ENCODE data around the gene ZNF33B. TPM values are rescaled to one million over a fixed set of nuclear protein-coding genes. Genes with fewer than 3 reads are reported as not detected.

ZNF33B gene
- total and polyA plus RNA-seq, 12 donors: 3.4 to 19.3 (median 13.4) TPM

DNA sequence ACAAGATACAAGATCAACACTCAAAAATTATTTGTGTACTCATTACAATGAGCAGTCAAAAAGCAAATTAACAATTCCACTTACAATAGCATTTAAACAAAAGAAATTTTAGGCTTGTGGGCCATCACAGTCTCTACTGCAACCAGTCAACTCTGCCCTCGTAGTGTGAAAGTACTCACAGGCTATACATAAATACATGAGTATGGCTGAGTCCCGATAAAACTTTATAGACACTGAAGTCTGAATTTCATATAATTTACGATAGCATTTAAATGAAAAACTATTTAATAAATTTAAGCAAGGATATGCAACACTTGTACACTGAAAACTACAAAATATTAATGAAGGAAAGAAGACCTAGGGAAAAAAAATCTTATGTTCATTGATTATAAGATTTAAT, 90.1 kb downstream of the ZNF33B start:
- Histone ChIP-seq H3K9me3 (peaks cover 0 to 44% (median 5%) of the 10 kb centered on the region in 11 donors), H3K27ac (no peak overlapping the region), H3K4me3 (no peak overlapping the region), H3K4me1 (peaks cover 0 to 21% (median 15%) of the 10 kb centered on the region in 9 donors), H3K36me3 (peaks cover 0 to 28% (median 0%) of the 10 kb centered on the region in 9 donors), H3K27me3 (no peaks in the 10 kb centered on the region)
- TF ChIP-seq, protein P1, sequence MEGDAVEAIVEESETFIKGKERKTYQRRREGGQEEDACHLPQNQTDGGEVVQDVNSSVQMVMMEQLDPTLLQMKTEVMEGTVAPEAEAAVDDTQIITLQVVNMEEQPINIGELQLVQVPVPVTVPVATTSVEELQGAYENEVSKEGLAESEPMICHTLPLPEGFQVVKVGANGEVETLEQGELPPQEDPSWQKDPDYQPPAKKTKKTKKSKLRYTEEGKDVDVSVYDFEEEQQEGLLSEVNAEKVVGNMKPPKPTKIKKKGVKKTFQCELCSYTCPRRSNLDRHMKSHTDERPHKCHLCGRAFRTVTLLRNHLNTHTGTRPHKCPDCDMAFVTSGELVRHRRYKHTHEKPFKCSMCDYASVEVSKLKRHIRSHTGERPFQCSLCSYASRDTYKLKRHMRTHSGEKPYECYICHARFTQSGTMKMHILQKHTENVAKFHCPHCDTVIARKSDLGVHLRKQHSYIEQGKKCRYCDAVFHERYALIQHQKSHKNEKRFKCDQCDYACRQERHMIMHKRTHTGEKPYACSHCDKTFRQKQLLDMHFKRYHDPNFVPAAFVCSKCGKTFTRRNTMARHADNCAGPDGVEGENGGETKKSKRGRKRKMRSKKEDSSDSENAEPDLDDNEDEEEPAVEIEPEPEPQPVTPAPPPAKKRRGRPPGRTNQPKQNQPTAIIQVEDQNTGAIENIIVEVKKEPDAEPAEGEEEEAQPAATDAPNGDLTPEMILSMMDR (IDR thresholded peaks at IDR 0.05): no peak
- DNase-seq (no peak), ATAC-seq (no peak)
- 98 to 99% methylated on average over 3 of the region's 3 CpGs for WGBS, 2 donors
- intact Hi-C loops (cut with DNase I): no loop called here

DNA sequence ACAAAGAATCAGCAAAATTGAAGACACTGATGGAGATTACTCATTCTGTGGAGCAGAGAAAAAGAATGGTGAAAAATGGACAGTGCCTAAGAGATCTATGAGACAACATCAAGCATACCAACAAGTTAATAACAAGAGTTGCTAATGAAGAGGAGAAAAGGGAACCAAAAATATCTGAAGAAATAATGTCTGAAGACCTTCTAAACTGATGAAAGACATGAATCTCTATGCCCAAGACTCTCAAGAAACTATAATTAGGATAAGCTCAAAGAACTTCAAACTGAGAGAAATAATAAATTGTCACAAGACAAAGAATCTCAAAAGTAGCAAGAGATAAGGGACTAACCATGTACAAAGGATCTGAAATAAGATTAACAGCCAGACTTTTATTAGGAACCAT, 93.4 kb downstream of the ZNF33B start:
- Histone ChIP-seq H3K4me3 (no peak overlapping the region), H3K36me3 (peaks cover 0 to 58% (median 4%) of the 10 kb centered on the region in 9 donors), H3K27me3 (no peaks in the 10 kb centered on the region), H3K27ac (no peak overlapping the region), H3K4me1 (no peaks in the 10 kb centered on the region), H3K9me3 (peaks cover 0 to 77% (median 21%) of the 10 kb centered on the region in 11 donors)
- ATAC-seq (no peak), DNase-seq (no peak)
- TF ChIP-seq, protein P1 (IDR thresholded peaks at IDR 0.05): no peak
- intact Hi-C loops (cut with DNase I): no loop called here

DNA sequence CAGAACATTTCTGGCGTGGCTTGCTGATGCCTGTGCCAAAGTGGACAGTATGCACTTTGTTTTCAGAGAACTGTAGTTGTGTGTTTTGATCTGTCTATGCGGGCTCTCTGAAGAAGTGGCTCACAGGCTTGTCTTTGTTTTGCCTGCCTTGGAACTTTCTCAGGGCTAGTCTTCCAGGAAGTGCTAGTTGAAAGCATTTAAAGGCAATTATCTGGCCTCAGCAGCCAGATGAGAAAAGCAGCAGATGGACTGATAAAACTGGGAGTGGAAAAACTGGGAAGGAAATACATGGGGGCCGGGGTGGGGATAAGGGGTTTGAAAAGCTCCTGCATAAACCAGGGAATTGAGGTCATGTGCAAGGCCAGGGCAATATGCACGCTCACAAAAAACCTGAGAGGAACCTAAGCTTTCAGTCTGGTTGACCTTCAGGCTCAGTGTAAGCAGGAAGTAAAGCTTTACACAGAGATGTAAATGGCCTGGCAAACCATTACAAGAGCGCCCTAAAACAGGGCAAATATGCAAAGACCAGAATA, 94.5 kb downstream of the ZNF33B start:
- intact Hi-C loops (cut with DNase I): no loop called here
- WGBS, 2 donors: 67 to 81% methylated on average over 5 of the region's 5 CpGs
- no peak for DNase-seq
- Histone ChIP-seq H3K36me3 (peaks cover 0 to 58% (median 7%) of the 10 kb centered on the region in 9 donors), H3K27me3 (no peaks in the 10 kb centered on the region), H3K9me3 (peaks cover 0 to 87% (median 21%) of the 10 kb centered on the region in 11 donors), H3K4me3 (no peak overlapping the region), H3K27ac (no peak overlapping the region), H3K4me1 (no peaks in the 10 kb centered on the region)
- ATAC-seq: no peak
- TF ChIP-seq, protein P1 (IDR thresholded peaks at IDR 0.05): no peak

Other genes starting within 250 kb of the ZNF33B start
- gene BMS1, start 144.2 kb upstream of the ZNF33B start, total RNA-seq: 10 to 100 TPM; 11.6 to 16.5 (median 14.1) TPM
- 10 to 100 TPM in 1 of 2 donors, 1 to 10 TPM in 1; 8.0 to 10.1 TPM for gene BMS1, start 144.2 kb upstream of the ZNF33B start, polyA plus RNA-seq

Measured in heart right ventricle (tissue), 16 donors.